HCT116 (cell line): ENCODE data around the gene PCNT.

Experiments
- CEBPB ChIP-seq: IDR thresholded peaks from 2 replicates; pipeline ENCODE4 v1.6.1; 2012; ENCODE audit warnings: low read depth
- ELF1 ChIP-seq: IDR thresholded peaks from 2 replicates; pipeline ENCODE4 v1.6.1; 2012; ENCODE audit warnings: low read depth, borderline replicate concordance
- EZH2 ChIP-seq: fragments of 200-600 bp; sonication (generic); IDR thresholded peaks from 2 replicates; pipeline ENCODE4 v1.6.1; 2017; ENCODE audit warnings: antibody characterized with exemption, mixed run types
- EZH2phosphoT487 ChIP-seq: fragments of 200-600 bp; IDR thresholded peaks from 2 replicates; pipeline ENCODE4 v1.6.1; 2018; ENCODE audit warnings: antibody characterized with exemption, borderline replicate concordance
- JUND ChIP-seq: IDR thresholded peaks from 2 replicates; pipeline ENCODE4 v1.6.1; 2012
- POLR2A ChIP-seq: IDR thresholded peaks from 2 replicates; pipeline ENCODE4 v1.7.0; 2011; ENCODE audit warnings: borderline replicate concordance; ENCODE audit not compliant: insufficient read depth, insufficient read length; ENCODE audit errors: extremely low read depth
- RAD21 ChIP-seq: IDR thresholded peaks from 2 replicates; pipeline ENCODE4 v1.6.1; 2012; ENCODE audit warnings: low read depth, mild to moderate bottlenecking
- SIN3A ChIP-seq: IDR thresholded peaks from 2 replicates; pipeline ENCODE4 v1.6.1; 2012; ENCODE audit warnings: low read depth
- SP1 ChIP-seq: IDR thresholded peaks from 2 replicates; pipeline ENCODE4 v1.6.1; 2012; ENCODE audit warnings: low read depth
- SRF ChIP-seq: IDR thresholded peaks from 2 replicates; pipeline ENCODE4 v1.6.1; 2012; ENCODE audit warnings: low read depth
- TF ChIP-seq, protein P1 (sequence below), 3 experiments: fragments of 200-600 bp in 1 of 3; sonication (generic) in 1 of 3; IDR thresholded peaks in 2 of 3; conservative IDR thresholded peaks in 1 of 3; 2 replicates each; pipeline ENCODE4 v1.5.1; 2012 to 2017; ENCODE audit warnings: low read depth in 2 of 3, low read length in 2 of 3, antibody characterized with exemption in 1 of 3, borderline replicate concordance in 1 of 3, control low read depth in 1 of 3, mild to moderate bottlenecking in 1 of 3, mixed read lengths in 1 of 3, mixed run types in 1 of 3, moderate library complexity in 1 of 3; ENCODE audit not compliant: insufficient read depth in 1 of 3
- TF ChIP-seq, protein P2 (sequence below): IDR thresholded peaks from 2 replicates; pipeline ENCODE4 v1.6.1; 2011; ENCODE audit warnings: mild to moderate bottlenecking, low read length, moderate library complexity; ENCODE audit not compliant: insufficient replicate concordance; ENCODE audit errors: extremely low read depth
- TF ChIP-seq, protein P3 (sequence below): IDR thresholded peaks from 2 replicates; pipeline ENCODE4 v1.6.1; 2012
- TF ChIP-seq, protein P4 (sequence below): IDR thresholded peaks from 2 replicates; pipeline ENCODE4 v1.6.1; 2012; ENCODE audit warnings: low read depth

DNA sequence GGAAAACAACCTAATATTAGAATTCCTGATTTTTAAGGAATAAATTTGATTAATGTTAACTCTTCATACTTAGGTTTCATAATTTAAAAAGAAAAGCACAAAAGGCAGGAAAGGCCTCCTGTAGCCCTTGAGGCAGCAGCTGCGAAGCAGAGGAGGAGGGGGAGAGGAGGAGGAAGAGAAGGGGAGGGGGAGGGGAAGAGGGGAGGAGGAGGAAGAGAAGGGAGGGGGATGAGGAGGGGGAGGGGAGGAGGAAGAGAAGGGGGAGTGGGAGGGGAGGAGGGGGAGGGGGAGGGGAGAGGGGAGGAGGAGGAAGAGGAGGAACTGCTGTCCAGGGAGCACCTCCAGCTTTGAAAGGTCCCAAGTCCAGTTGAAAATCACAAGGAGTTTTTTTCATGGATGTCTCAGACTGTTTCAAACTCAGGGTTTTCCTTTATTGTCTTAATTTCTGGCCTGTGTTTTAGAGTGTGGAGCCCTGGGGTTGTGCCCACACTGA, 99.6 kb downstream of the PCNT start:
- TF ChIP-seq, protein P1, sequence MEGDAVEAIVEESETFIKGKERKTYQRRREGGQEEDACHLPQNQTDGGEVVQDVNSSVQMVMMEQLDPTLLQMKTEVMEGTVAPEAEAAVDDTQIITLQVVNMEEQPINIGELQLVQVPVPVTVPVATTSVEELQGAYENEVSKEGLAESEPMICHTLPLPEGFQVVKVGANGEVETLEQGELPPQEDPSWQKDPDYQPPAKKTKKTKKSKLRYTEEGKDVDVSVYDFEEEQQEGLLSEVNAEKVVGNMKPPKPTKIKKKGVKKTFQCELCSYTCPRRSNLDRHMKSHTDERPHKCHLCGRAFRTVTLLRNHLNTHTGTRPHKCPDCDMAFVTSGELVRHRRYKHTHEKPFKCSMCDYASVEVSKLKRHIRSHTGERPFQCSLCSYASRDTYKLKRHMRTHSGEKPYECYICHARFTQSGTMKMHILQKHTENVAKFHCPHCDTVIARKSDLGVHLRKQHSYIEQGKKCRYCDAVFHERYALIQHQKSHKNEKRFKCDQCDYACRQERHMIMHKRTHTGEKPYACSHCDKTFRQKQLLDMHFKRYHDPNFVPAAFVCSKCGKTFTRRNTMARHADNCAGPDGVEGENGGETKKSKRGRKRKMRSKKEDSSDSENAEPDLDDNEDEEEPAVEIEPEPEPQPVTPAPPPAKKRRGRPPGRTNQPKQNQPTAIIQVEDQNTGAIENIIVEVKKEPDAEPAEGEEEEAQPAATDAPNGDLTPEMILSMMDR (IDR thresholded peaks at IDR 0.05 in 2 of 3, conservative IDR thresholded peaks at IDR 0.05 in 1 of 3; ENCODE audit: borderline replicate concordance in 1 of 3, insufficient read depth in 1 of 3, low read depth in 2 of 3, low read length in 2 of 3), result no peak
- TF ChIP-seq POLR2A, result no peak
- no peak for TF ChIP-seq EZH2
- TF ChIP-seq SRF, result no peak
- TF ChIP-seq RAD21, result no peak
- TF ChIP-seq, protein P2, sequence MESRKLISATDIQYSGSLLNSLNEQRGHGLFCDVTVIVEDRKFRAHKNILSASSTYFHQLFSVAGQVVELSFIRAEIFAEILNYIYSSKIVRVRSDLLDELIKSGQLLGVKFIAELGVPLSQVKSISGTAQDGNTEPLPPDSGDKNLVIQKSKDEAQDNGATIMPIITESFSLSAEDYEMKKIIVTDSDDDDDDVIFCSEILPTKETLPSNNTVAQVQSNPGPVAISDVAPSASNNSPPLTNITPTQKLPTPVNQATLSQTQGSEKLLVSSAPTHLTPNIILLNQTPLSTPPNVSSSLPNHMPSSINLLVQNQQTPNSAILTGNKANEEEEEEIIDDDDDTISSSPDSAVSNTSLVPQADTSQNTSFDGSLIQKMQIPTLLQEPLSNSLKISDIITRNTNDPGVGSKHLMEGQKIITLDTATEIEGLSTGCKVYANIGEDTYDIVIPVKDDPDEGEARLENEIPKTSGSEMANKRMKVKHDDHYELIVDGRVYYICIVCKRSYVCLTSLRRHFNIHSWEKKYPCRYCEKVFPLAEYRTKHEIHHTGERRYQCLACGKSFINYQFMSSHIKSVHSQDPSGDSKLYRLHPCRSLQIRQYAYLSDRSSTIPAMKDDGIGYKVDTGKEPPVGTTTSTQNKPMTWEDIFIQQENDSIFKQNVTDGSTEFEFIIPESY, result no peak
- TF ChIP-seq SIN3A, result no peak
- no peak for TF ChIP-seq EZH2phosphoT487
- TF ChIP-seq JUND, result no peak
- TF ChIP-seq CEBPB, result no peak
- no peak for TF ChIP-seq SP1
- TF ChIP-seq, protein P3, sequence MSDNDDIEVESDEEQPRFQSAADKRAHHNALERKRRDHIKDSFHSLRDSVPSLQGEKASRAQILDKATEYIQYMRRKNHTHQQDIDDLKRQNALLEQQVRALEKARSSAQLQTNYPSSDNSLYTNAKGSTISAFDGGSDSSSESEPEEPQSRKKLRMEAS, result no peak
- TF ChIP-seq, protein P4, sequence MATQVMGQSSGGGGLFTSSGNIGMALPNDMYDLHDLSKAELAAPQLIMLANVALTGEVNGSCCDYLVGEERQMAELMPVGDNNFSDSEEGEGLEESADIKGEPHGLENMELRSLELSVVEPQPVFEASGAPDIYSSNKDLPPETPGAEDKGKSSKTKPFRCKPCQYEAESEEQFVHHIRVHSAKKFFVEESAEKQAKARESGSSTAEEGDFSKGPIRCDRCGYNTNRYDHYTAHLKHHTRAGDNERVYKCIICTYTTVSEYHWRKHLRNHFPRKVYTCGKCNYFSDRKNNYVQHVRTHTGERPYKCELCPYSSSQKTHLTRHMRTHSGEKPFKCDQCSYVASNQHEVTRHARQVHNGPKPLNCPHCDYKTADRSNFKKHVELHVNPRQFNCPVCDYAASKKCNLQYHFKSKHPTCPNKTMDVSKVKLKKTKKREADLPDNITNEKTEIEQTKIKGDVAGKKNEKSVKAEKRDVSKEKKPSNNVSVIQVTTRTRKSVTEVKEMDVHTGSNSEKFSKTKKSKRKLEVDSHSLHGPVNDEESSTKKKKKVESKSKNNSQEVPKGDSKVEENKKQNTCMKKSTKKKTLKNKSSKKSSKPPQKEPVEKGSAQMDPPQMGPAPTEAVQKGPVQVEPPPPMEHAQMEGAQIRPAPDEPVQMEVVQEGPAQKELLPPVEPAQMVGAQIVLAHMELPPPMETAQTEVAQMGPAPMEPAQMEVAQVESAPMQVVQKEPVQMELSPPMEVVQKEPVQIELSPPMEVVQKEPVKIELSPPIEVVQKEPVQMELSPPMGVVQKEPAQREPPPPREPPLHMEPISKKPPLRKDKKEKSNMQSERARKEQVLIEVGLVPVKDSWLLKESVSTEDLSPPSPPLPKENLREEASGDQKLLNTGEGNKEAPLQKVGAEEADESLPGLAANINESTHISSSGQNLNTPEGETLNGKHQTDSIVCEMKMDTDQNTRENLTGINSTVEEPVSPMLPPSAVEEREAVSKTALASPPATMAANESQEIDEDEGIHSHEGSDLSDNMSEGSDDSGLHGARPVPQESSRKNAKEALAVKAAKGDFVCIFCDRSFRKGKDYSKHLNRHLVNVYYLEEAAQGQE, result no peak
- TF ChIP-seq ELF1, result no peak
